ENCODE measurements around the gene TRPT1. TPM values are rescaled to one million over a fixed set of nuclear protein-coding genes. Genes with fewer than 3 reads are reported as not detected.

TRPT1 gene
- total RNA-seq, 2 donors from 2014 or later, result 58.5 to 74.6 TPM

GRCh38 chr11:64220271-64220670 is 5.7 kb downstream of the TRPT1 start:
- intact Hi-C loops (cut with DNase I, micrococcal nuclease), result no loop called here
- DNase-seq (no peak), ATAC-seq (peak; percentile 2)

DNA sequence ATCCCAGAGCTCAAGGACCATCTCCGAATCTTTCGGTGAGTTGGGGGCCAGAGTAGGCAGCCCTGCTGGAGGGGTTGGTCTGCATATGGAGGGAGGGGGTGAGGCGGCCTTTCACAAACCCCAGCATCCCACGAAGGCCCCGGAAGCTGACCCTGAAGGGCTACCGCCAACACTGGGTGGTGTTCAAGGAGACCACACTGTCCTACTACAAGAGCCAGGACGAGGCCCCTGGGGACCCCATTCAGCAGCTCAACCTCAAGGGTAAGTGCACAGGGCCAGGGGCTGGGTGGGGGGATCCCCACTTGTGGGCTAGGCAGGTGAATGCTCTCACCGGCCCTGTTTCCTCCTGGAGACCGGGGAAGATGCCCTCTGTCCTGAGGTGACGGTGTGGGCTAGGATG is 6.2 kb downstream of the TRPT1 start:
- DNase-seq (no peak), ATAC-seq (no peak)
- intact Hi-C loops (cut with DNase I, micrococcal nuclease), result no loop called here

DNA sequence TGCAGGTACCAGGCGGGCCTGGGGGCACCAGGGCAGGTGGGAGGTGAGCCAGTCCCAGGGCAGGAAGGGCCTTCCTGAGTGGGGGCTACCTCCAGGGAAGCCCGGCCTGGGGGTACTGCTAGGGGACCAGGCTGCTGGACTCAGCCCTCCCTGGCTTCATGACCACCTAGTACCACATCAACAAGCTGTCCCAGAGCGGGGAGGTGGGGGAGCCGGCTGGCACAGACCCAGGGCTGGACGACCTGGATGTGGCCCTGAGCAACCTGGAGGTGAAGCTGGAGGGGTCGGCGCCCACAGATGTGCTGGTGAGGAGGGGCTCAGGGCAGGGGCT is 6.7 kb downstream of the TRPT1 start:
- DNase-seq, result no peak
- intact Hi-C loops (cut with DNase I, micrococcal nuclease), result no loop called here
- no peak for ATAC-seq

DNA sequence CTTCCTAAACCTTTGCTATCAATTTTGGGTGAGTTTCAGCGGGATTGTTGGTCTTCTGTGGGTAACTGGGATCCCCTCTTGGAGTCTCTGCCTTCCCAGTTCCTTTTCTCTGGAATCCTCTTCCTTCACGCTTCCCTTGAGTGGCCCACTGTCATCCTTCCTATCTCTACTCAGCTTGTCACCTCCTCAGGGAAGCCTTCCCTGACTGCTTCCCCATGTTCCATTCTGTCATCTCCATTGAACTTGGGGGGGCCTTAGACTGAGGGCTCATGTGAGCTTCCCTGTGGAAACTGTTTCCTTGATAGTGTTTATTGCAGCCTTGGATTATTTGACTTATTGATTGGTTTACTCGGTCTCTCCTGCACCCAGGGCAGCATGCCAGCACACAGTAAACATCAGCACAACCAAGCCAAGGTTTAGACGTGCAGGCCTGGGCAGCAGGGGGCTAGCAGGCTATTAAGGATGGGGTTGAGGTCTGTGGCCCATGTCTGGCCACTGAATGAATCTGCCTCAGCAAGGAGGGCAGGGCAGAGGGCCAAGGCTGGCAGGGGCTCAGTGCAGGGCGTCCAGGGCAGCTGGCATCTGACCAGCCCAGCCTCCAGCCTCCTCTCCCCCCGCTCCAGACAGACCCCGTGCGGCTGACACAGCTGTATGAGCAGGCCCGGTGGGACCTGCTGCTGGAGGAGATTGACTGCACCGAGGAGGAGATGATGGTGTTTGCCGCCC is 7.2 kb downstream of the TRPT1 start:
- peak; percentile 26 for ATAC-seq
- intact Hi-C loops (cut with DNase I, micrococcal nuclease), result no loop called here
- peak in 1 of 2 donors; percentile 25 for DNase-seq

- DNase-seq, result no peak
- no peak for ATAC-seq
- intact Hi-C loops (cut with DNase I, micrococcal nuclease), result no loop called here
These were observed 9.1 kb downstream of the TRPT1 start for GRCh38 chr11:64216879-64217278.

DNA sequence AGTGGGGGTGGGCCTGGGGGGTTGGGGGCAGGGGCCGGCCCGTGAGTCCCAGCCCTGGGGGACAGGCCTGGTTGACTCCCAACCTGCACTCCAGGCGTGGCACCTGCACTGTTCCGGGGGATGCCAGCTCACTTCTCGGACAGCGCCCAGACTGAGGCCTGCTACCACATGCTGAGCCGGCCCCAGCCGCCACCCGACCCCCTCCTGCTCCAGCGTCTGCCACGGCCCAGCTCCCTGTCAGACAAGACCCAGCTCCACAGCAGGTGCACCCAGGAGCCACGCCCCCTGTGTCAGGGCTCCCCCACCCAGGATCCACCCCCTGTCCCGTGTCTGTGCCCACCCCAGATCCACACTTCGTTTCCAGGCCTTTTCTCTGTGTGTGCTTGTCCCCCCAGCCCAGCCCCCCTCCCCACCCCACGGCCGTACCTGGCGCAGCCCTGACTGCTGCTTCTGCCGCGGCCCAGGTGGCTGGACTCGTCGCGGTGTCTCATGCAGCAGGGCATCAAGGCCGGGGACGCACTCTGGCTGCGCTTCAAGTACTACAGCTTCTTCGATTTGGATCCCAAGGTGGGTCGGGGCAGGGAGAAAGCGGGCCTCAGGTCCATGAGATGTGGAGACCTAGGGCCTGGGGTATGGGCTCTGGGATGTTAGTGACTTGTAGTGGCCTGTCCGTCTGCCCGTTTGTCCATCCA is 14.7 kb downstream of the TRPT1 start:
- ATAC-seq (no peak), DNase-seq (no peak)
- intact Hi-C loops (cut with DNase I, micrococcal nuclease), result no loop called here

GRCh38 chr11:64210301-64211020 is 15.5 kb downstream of the TRPT1 start:
- intact Hi-C loops (cut with DNase I, micrococcal nuclease), result no loop called here

GRCh38 chr11:64209563-64209843 is 16.5 kb downstream of the TRPT1 start:
- ATAC-seq (no peak), DNase-seq (no peak)
- intact Hi-C loops (cut with DNase I, micrococcal nuclease), result loop anchor here (10.0 kb wide), 2 partner anchors 75 to 95 kb away; partner anchors contain the start of genes BAD (in 1 of the 2), CATSPERZ (in 1 of the 2), ESRRA (in 1 of the 2) and GPR137 (in 1 of the 2)

More at GRCh38 chr11:64210301-64211020, 15.5 kb downstream of the TRPT1 start:
- no peak for DNase-seq
- no peak for ATAC-seq

DNA sequence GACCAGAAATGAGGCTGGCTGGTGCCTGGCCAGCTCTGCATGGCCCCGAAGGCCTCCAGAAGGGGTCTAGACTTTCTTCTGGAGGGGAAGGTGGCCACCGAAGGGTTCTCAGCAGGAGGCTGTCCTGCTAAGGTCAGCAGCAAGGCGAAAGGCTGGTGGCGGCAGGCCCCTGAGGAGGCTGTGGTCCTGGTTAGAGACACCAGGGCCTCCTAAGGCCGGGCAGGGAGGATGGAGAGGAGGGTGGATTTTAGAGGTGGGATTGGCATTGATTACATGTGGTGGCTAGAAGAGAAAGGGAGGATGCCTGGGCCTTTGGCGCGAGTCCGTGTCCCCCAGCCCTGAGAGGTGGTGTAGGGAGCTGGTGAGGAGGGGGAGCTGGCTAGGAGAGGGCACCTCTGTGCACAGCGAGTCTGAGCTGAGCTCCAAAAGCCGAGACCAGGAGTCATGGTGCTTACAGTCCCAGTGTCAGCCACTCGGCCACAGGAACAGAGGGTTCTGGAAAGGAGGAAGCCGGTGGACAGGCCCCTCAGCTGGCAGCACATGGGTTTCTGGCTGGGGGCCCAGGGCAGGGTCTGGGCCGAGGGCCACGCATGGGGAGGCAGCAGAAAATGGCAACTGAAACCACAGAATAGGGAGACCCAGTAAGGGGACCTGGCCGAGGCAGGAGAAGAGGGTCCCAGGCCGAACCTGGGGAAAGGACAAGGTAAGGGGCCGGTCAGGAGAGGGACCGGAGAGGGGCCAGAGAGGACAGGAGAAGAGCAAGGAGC is 17.0 kb downstream of the TRPT1 start:
- intact Hi-C loops (cut with DNase I, micrococcal nuclease), result loop anchor here (10.0 kb wide), 2 partner anchors 76 to 96 kb away; partner anchors contain the start of genes BAD (in 1 of the 2), CATSPERZ (in 1 of the 2), ESRRA (in 1 of the 2) and GPR137 (in 1 of the 2)
- no peak for ATAC-seq
- DNase-seq, result no peak

- DNase-seq (peak in 1 of 2 donors; percentile 23), ATAC-seq (no peak)
- intact Hi-C loops (cut with DNase I, micrococcal nuclease), result loop anchor here (10.0 kb wide), 2 partner anchors 77 to 97 kb away; partner anchors contain the start of genes BAD (in 1 of the 2), CATSPERZ (in 1 of the 2), ESRRA (in 1 of the 2) and GPR137 (in 1 of the 2)
These were observed 17.7 kb downstream of the TRPT1 start for GRCh38 chr11:64208086-64208795.

DNA sequence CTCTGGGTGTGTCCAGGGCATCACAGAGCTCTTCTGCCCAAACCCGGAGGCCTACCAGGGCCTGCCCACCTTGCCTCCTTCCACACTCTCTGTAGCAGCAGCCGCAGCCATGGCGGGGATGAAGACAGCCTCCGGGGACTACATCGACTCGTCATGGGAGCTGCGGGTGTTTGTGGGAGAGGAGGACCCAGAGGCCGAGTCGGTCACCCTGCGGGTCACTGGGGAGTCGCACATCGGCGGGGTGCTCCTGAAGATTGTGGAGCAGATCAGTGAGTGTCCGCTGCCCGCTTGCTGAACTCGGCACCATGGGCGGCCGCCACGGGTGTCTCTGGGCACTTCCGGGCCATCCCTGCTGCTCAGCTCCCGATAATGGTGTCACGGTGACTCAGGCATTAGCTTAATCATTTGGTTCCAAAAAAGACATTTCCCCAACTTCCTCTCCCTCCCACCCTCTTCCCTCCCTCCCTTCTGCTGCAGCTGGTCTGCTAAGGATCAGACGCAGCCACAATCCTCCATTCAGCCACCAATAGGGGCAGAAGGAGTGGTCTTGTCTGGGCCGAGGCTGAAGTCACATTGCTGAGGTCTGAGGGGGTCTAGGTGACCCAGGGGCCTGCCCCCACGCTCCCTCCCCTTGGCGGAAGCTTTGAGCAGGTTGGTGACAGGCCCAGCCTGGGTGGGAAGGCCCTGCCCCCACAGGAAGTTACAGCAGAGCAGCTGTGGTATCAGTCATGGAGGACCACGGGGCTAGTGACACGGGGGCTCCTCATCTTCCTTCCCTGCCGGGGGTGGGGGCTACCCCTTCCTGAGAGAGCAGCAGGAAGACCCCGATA is 18.5 kb downstream of the TRPT1 start:
- peak; percentile 75 to 76 for DNase-seq
- intact Hi-C loops (cut with DNase I, micrococcal nuclease), result loop anchor here (10.0 kb wide), 2 partner anchors 77 to 97 kb away; partner anchors contain the start of genes BAD (in 1 of the 2), CATSPERZ (in 1 of the 2), ESRRA (in 1 of the 2) and GPR137 (in 1 of the 2)
- no peak for ATAC-seq

GRCh38 chr11:64206457-64207255 is 19.3 kb downstream of the TRPT1 start, which contains the start of gene FERMT3:
TSS of gene FERMT3 (plus strand) at chr11:64206721. CDS start at chr11:64207365, 644 bp downstream.
- intact Hi-C loops (cut with DNase I, micrococcal nuclease), result loop anchor here (10.0 kb wide), 2 partner anchors 78 to 98 kb away; partner anchors contain the start of genes BAD (in 1 of the 2), CATSPERZ (in 1 of the 2), ESRRA (in 1 of the 2) and GPR137 (in 1 of the 2)
- peak; percentile 86 for ATAC-seq
- DNase-seq, result peak; percentile 92

DNA sequence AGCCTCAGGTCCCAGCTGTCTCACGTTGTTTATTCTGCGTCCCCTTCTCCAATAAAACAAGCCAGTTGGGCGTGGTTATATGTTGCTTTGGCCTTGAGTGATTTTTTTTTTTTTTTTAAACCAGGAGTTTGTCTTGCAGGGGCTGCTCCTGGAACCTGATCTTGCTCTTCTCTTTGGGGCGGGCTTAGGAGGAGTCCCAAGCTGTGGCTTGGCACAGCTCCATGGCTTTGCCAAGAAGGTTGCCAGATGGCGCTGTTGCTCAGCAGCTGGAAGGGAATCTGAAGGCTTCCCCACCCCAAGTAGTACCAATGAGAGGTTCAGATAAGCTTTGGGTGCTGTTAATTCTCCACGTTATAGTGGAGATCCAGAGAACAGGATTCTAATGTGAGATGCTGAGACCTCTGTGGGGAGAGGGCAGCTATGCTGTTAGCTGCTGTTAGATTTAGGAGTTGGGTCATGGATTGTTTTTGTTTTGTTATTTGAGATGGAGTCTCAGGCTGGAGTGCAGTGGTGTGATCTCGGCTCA is 21.5 kb downstream of the TRPT1 start:
- intact Hi-C loops (cut with DNase I, micrococcal nuclease), result loop anchor here (10.0 kb wide), 2 partner anchors 80 to 100 kb away; partner anchors contain the start of genes BAD (in 1 of the 2), CATSPERZ (in 1 of the 2), ESRRA (in 1 of the 2) and GPR137 (in 1 of the 2)

DNA sequence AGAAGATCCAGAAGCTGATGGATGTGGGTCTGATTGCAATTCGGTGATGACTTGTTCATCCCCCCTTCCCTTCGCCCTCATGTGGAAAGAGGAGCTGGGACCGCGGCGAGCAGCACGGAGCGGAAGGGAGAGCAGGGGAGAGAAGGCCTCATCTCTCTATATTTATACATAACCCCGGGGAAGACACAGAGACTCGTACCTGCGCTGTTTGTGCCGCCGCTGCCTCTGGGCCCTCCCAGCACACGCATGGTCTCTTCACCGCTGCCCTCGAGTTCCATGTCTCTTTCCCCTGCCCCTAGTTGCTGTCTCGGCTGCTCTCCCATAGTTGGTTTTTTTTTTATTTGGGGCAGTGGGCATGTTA is 21.9 kb downstream of the TRPT1 start:
- no peak for DNase-seq
- ATAC-seq, result no peak
- intact Hi-C loops (cut with DNase I, micrococcal nuclease), result loop anchor here (10.0 kb wide), 2 partner anchors 81 to 101 kb away; partner anchors contain the start of genes BAD (in 1 of the 2), CATSPERZ (in 1 of the 2), ESRRA (in 1 of the 2) and GPR137 (in 1 of the 2)

More for the DNA sequence above, 21.5 kb downstream of the TRPT1 start:
- DNase-seq (peak; percentile 87 to 94), ATAC-seq (peak; percentile 73)

DNA sequence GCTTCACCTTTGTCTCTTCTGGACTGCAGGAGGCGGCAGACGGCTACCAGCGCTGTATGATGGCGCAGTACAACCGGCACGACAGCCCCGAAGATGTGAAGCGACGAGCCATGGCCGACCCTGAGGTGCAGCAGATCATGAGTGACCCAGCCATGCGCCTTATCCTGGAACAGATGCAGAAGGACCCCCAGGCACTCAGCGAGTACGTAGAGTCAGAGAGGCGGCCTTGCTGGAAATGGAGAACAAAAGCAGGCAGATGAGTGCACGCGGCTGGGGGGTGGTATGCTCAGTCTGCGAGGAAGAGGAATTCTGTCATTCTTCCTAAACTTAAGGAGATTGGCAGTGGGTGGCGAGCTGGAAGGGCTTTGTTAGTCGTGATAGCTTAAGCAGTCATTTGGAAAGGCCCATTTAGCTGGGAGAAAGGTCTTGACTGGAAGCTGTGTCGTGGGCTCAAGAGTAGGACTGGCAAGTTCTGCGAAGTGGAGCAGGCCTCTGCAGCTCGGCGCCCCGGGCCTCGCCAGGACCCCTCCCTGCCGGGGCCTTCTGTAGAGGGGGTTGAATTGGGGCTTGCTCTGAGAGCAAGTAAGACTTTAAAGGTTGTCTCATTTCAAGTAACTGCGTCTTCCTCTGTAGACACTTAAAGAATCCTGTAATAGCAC is 22.4 kb downstream of the TRPT1 start:
- intact Hi-C loops (cut with DNase I, micrococcal nuclease), result loop anchor here (10.0 kb wide), 2 partner anchors 81 to 101 kb away; partner anchors contain the start of genes BAD (in 1 of the 2), CATSPERZ (in 1 of the 2), ESRRA (in 1 of the 2) and GPR137 (in 1 of the 2)
- DNase-seq (no peak), ATAC-seq (no peak)

All from left colon (tissue), 2 donors.